ENCODE data around the gene SPOCK1.

DNA sequence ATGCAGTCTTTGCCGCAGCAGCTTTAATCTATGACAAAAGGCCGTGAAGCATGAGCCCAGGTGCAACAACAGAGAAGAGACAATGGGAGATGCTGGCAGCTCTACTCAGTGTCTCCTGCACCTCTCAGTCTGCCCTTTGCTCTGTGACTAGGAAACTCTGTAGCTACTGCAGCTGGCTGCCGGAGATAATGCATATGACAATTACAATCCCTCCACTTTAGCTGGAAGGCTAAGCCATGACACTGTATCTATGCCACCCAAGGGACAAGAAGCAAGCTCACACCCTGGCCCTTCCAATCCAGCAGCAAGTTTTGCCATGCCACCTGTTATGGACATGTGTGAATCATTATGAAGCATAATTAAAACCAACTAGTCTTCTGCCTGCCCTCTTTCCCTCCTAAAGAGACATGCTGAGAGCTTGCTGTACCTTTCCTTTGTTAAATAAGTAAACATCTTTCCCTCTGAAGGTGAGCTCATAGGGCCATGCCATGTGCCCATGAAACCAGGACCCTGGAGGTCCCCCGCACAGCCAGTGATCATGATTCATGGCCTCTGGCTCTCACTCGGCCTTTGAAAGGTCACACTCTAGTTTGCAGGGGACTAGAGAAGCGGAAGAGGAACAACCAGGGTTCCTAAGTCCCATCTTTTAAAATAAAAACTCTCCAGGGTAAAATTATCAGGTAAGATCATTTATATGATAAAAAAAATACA lies 219.4 kb downstream of the SPOCK1 start:
- TF ChIP-seq CTCF (conservative IDR thresholded peaks at IDR 0.05; ENCODE audit: low read depth, low read length): no peak
- TF ChIP-seq EZH2 (IDR thresholded peaks at IDR 0.05; ENCODE audit: borderline replicate concordance, low read depth, low read length, poor library complexity, severe bottlenecking): no peak

Data from A673 (cell line).